Measurements from ENCODE around the gene STRC.
"Not testable (repeated sequence)": the region's sequence is repeated elsewhere in the genome, so short reads cannot be mapped to it uniquely, and the experiment has no call there.

The STRC gene

GRCh38 chr15:43562753-43563152 is 55.8 kb downstream of the STRC start:
- not testable (repeated sequence) for DNase-seq

GRCh38 chr15:43552986-43553385 is 65.6 kb downstream of the STRC start:
- no peak for DNase-seq

GRCh38 chr15:43552256-43552655 is 66.3 kb downstream of the STRC start:
- DNase-seq = no peak

GRCh38 chr15:43550527-43551363 is 67.9 kb downstream of the STRC start:
- DNase-seq = no peak
